Astrocyte of the spinal cord (primary cell): ENCODE measurements around the gene RDM1.

Experiments used
- DNase-seq: peaks from one replicate; pipeline ENCODE4 v3.0.0; 2011; ENCODE audit warnings: low read depth, low spot score
- H3K4me3 ChIP-seq: 2 replicates; pipeline ENCODE4 v1.5.1; 2011; ENCODE audit warnings: low read depth, mild to moderate bottlenecking, low read length, moderate library complexity
- CTCF ChIP-seq: IDR thresholded peaks from 2 replicates; pipeline ENCODE4 v1.5.1; 2012; ENCODE audit warnings: low read depth, mild to moderate bottlenecking, low read length, inconsistent platforms
- in situ Hi-C: cut with HindIII; loops from 2 replicates; pipeline ENCODE4 v1.10.0; 2017; ENCODE audit warnings: low sequenced_read_pairs

Gene RDM1

GRCh38 chr17:35920229-35920628 lies 10.3 kb downstream of the RDM1 start:
- H3K4me3 ChIP-seq = no peak overlapping the region
- DNase-seq = no peak
- in situ Hi-C loops = no loop called here
- TF ChIP-seq CTCF = no peak

DNA sequence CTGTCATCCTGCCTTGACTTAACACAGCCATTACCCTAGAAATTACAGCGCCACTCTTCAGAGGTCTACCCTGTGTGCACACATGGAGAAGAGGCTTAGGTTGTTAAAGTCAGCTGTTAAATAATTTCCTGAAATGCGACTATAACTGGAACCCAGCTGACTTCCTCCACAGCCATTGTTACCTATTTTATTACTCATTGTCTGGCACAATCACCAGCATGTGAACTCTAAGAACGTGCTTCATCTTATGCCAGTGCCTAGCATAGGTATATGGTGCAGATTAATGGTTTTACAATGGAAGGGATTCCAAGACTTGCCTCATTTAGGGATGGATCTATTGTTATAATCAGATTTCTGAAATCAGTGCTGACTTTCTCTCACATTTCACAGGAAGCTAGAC lies 11.9 kb downstream of the RDM1 start:
- DNase-seq = no peak
- in situ Hi-C loops = no loop called here
- TF ChIP-seq CTCF = no peak

DNA sequence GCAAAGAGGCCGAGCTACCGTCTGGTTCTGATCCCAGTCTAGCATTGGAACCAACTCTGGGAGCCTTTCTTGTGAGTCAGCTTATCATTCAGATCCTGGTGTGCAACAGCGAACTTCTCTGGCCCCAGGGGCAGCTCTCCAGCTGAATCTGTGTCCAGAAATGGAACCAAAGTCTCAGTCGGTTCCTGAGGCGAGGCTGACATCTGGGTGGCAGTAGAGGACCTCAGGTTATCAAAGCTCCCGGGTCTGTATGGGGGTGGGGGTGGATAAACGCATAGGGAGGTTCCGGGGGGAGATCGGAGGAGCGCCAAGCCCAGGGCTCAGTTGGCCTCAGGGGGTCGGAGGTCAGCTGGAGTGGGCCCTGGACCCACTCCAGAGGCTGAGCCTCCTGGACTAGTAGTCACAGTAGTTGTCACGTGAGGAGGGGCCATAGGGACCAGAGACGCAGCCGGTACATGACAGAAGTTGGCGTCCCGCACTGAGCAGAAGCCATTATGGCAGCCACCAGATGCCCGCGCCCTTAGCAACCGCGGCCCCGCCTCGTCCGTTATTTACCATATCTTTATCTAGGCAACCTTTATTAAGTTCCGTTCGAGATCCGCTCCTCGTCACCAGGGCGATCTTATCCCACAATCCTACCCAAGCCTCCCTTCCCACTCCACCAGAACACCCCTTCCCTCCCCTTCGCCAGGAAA lies 12.9 kb downstream of the RDM1 start:
- no peak for TF ChIP-seq CTCF
- no peak for DNase-seq
- H3K4me3 ChIP-seq = no peak overlapping the region
- in situ Hi-C loops = no loop called here

More for the DNA sequence above, 11.9 kb downstream of the RDM1 start:
- H3K4me3 ChIP-seq = no peak overlapping the region

DNA sequence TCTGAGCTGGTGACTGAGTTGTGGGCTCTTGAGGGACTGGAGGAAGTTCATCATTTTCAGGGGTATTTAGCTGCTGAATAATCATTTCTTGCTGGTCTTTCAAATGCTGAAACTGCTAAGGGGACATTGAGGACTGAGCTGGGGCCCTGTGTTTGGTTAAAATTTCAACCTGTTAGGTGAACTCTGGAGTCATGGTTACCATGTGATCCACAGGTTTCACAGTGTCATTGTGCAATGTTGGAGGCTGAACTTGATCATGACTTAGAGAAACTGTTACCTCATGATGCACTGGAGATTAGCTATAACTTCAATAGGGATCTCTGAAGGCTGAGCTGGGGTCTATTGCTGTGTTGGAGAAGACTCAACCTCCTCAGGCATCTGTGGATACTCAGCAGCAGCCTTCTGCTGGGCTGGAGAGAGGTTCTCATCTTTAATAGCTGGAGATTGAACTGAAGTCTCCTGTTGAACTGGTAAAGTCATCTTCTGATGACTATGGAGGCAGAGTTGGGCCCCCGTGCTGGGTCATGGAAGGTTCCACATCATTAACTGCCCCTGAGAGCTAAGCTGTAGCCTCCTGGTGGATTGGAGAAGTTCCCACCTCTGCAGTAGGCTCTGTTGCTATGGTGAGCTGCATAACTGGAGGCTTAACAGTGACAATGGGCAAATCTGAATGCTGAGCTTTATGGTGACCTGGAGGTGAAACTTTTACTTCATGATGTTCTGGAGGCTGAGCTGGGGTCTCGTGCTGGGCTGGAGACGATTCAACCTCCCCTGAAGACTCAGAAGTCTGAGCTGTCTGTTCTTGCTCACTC lies 15.2 kb downstream of the RDM1 start:
- TF ChIP-seq CTCF = no peak

GRCh38 chr17:35914354-35914753 lies 16.2 kb downstream of the RDM1 start:
- TF ChIP-seq CTCF = no peak
- in situ Hi-C loops = no loop called here
- DNase-seq = no peak
- H3K4me3 ChIP-seq = no peak overlapping the region

More for the DNA sequence above, 15.2 kb downstream of the RDM1 start:
- in situ Hi-C loops = no loop called here
- no peak overlapping the region for H3K4me3 ChIP-seq
- no peak for DNase-seq

DNA sequence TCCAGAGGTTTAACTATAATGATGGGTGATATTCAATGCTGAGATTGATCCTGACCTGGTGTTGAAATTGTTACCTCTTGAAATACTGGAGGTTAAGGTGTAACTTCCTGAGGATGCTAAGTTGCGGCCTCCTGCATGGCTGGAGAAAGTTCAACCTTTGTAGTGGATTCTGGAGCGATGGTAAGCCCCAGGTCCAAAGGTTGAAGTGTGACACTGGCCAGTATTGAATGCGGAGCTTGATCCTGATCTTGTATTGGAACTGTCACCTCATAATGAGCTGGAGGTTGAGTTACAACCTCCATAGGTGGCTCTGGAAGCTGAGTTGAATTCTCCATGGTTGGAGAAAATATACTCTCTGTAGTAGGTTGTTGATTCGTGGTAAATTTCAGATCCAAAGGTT lies 17.0 kb downstream of the RDM1 start:
- no peak for TF ChIP-seq CTCF

More for the DNA sequence above, 17.0 kb downstream of the RDM1 start:
- H3K4me3 ChIP-seq = no peak overlapping the region
- DNase-seq = no peak
- in situ Hi-C loops = no loop called here
